K562 (cell line): ENCODE results near the gene MRTFB. TPM values are rescaled to one million over a fixed set of nuclear protein-coding genes. Genes with fewer than 3 reads are reported as not detected.

Source experiments
- ARHGAP35 ChIP-seq: fragments of 450-650 bp; IDR thresholded peaks from 2 replicates; pipeline ENCODE4 v1.6.1; 2018; ENCODE audit not compliant: partially characterized antibody
- ARID4B ChIP-seq: sonication (generic); formaldehyde crosslinking; IDR thresholded peaks from 2 replicates; pipeline ENCODE4 v1.8.0; 2022; ENCODE audit warnings: mild to moderate bottlenecking, missing genetic modification reagents
- CTCF ChIP-seq, 3 experiments: IDR thresholded peaks in 2 of 3; conservative IDR thresholded peaks in 1 of 3; 2 replicates each; pipeline ENCODE4 v1.5.1; 2011 to 2012; ENCODE audit warnings: low read length in 3 of 3, mild to moderate bottlenecking in 3 of 3, control low read depth in 2 of 3, improper control_type of control experiment in 1 of 3, inconsistent platforms in 1 of 3, low read depth in 1 of 3, mixed read lengths in 1 of 3, moderate library complexity in 1 of 3; ENCODE audit not compliant: insufficient read depth in 2 of 3
- E2F3 ChIP-seq: fragments of 250-450 bp; sonication (Bioruptor Pico); IDR thresholded peaks from 2 replicates; pipeline ENCODE4 v1.4.0; 2020; ENCODE audit warnings: mild to moderate bottlenecking
- EP400 ChIP-seq: fragments of 450-650 bp; IDR thresholded peaks from 2 replicates; pipeline ENCODE4 v1.6.1; 2017; ENCODE audit warnings: antibody characterized with exemption, mild to moderate bottlenecking, moderate library complexity
- MCM2 ChIP-seq: fragments of 450-650 bp; IDR thresholded peaks from 2 replicates; pipeline ENCODE4 v1.6.1; 2017; ENCODE audit warnings: low read depth, mild to moderate bottlenecking
- MNT ChIP-seq, 2 experiments: fragments of 450-650 bp; conservative IDR thresholded peaks; 2 replicates each; pipeline ENCODE4 v1.6.1; 2017; ENCODE audit warnings: mild to moderate bottlenecking in 2 of 2, moderate library complexity in 2 of 2
- MYC ChIP-seq, 2 experiments: fragments of 250-450 bp in 1 of 2; sonication (Bioruptor Pico) in 1 of 2; IDR thresholded peaks; 2 replicates each; pipeline versions ENCODE4 v1.5.1 to v1.6.1; 2012 to 2021; ENCODE audit warnings: low read depth in 2 of 2, borderline replicate concordance in 1 of 2, improper control_type of control experiment in 1 of 2, low read length in 1 of 2, mild to moderate bottlenecking in 1 of 2, moderate library complexity in 1 of 2
- NFE2 ChIP-seq: IDR thresholded peaks from 2 replicates; pipeline ENCODE4 v1.6.1; 2014; ENCODE audit warnings: antibody characterized with exemption, low read depth
- NFYB ChIP-seq: IDR thresholded peaks from 2 replicates; pipeline ENCODE4 v1.6.1; 2011; ENCODE audit warnings: mild to moderate bottlenecking, moderate library complexity; ENCODE audit not compliant: insufficient read length; ENCODE audit errors: extremely low read depth
- PCBP2 ChIP-seq: fragments of 200-400 bp; formaldehyde crosslinking; IDR thresholded peaks from 2 replicates; pipeline ENCODE4 v1.6.1; 2018; ENCODE audit warnings: low read length, low read depth, mild to moderate bottlenecking, moderate library complexity; ENCODE audit not compliant: poor library complexity, severe bottlenecking
- RAD21 ChIP-seq, 2 experiments: fragments of 250-450 bp in 1 of 2; fragments of 450-650 bp in 1 of 2; sonication (Bioruptor Pico) in 1 of 2; formaldehyde crosslinking in 1 of 2; IDR thresholded peaks in 1 of 2; conservative IDR thresholded peaks in 1 of 2; 2 replicates each; pipeline versions ENCODE4 v1.4.0 to v1.8.0; 2020 to 2022; ENCODE audit warnings: mild to moderate bottlenecking in 2 of 2, moderate library complexity in 1 of 2
- RBM15 ChIP-seq: fragments of 200-400 bp; formaldehyde crosslinking; IDR thresholded peaks from 2 replicates; pipeline ENCODE4 v1.6.1; 2018; ENCODE audit warnings: mild to moderate bottlenecking, low read length, moderate library complexity; ENCODE audit not compliant: insufficient read depth
- SMC3 ChIP-seq: conservative IDR thresholded peaks from 2 replicates; pipeline ENCODE4 v1.6.1; 2011; ENCODE audit warnings: low read depth, low read length, improper control_type of control experiment; ENCODE audit not compliant: insufficient read depth
- TBL1XR1 ChIP-seq, 2 experiments: IDR thresholded peaks; 2 replicates each; pipeline ENCODE4 v1.6.1; 2012; ENCODE audit warnings: improper control_type of control experiment in 2 of 2, low read length in 2 of 2, mild to moderate bottlenecking in 1 of 2
- TEAD4 ChIP-seq, 2 experiments: sonication (generic) in 1 of 2; formaldehyde crosslinking in 1 of 2; IDR thresholded peaks; 2 replicates each; pipeline versions ENCODE4 v1.6.1 to v1.8.0; 2012 to 2022; ENCODE audit warnings: borderline replicate concordance in 1 of 2, inconsistent platforms in 1 of 2, low read length in 1 of 2, mild to moderate bottlenecking in 1 of 2, missing genetic modification reagents in 1 of 2
- ZNF766 ChIP-seq: fragments of 200-800 bp; sonication (Bioruptor generic); conservative IDR thresholded peaks from 2 replicates; pipeline ENCODE4 v1.6.1; 2016; ENCODE audit warnings: missing genetic modification characterization, missing compliant biosample characterization
- polyA plus RNA-seq, 8 experiments: library from polyadenylated mRNA; depleted of rRNA in 4 of 8; stranded (reverse) in 5 of 8; unstranded in 3 of 8; fragments of >200 nt; fragmentation: Nextera tagmentation in 2 of 8; fragmentation: Illumina TruSeq in 1 of 8; extraction: Ambion mirVana in 2 of 8; extraction: Trizol in 1 of 8; gene quantifications; 2 replicates each; pipeline versions ENCODE4 v1.2.1 to v1.2.3, GENCODE V29; 2011 to 2014; ENCODE audit warnings: inconsistent platforms in 1 of 8, missing spikeins in 1 of 8
- total RNA-seq, 7 experiments: library from RNA; depleted of rRNA in 6 of 7; stranded (reverse); fragments of >200 nt in 6 of 7; fragmentation: Illumina TruSeq in 2 of 7; extraction: Trizol in 2 of 7; gene quantifications; 2 replicates each; pipeline versions ENCODE4 v1.2.1 to v1.2.3, GENCODE V29; 2011 to 2021; ENCODE audit warnings: low replicate concordance in 1 of 7

The MRTFB gene
- total and polyA plus RNA-seq, 9 of the 15 experiments (the other 6 are each of a cell fraction or from before 2014, with no cell fraction given), result 2.2 to 12.7 (median 7.0) TPM

- peak; percentile 80 to 92 (median 82) for TF ChIP-seq CTCF (IDR thresholded peaks at IDR 0.05 in 2 of 3, conservative IDR thresholded peaks at IDR 0.05 in 1 of 3; ENCODE audit: insufficient read depth in 2 of 3, low read depth in 1 of 3, low read length in 3 of 3)
- TF ChIP-seq MYC (IDR thresholded peaks at IDR 0.05; ENCODE audit: low read depth, low read length), result peak; percentile 66
- no peak for TF ChIP-seq MYC (CRISPR knock-in tag; IDR thresholded peaks at IDR 0.05; ENCODE audit: borderline replicate concordance, low read depth)
- peak; percentile 60 to 89 for TF ChIP-seq RAD21 (CRISPR knock-in tag; conservative IDR thresholded peaks at IDR 0.05 in 1 of 2, IDR thresholded peaks at IDR 0.05 in 1 of 2)
- TF ChIP-seq ZNF766 (CRISPR knock-in tag), result no peak
- no peak for TF ChIP-seq ARHGAP35
- TF ChIP-seq TEAD4 (IDR thresholded peaks at IDR 0.05; ENCODE audit: low read length), result peak; percentile 29
- TF ChIP-seq TEAD4 (CRISPR knock-in tag; IDR thresholded peaks at IDR 0.05; ENCODE audit: borderline replicate concordance), result no peak
- peak; percentile 29; the same call in 1 of the 2 replicates for TF ChIP-seq NFE2
- TF ChIP-seq E2F3 (CRISPR knock-in tag), result no peak
- TF ChIP-seq RBM15, result no peak
- no peak for TF ChIP-seq TBL1XR1 (IDR thresholded peaks at IDR 0.05; ENCODE audit: low read length in 2 of 2)
- peak; percentile 19 to 47; a peak in 1 of 4 replicates for TF ChIP-seq MNT (conservative IDR thresholded peaks at IDR 0.05)
- no peak for TF ChIP-seq MCM2
- TF ChIP-seq PCBP2, result no peak
- no peak for TF ChIP-seq ARID4B (CRISPR knock-in tag)
- TF ChIP-seq NFYB, result no peak
- peak; percentile 88 for TF ChIP-seq SMC3
- TF ChIP-seq EP400, result no peak
Measured at GRCh38 chr16:14300705-14301168, 229.6 kb downstream of the MRTFB start (continued).
